NCI-H1436 (cell line): Measurements from ENCODE around the gene SUCO.
"Not testable (repeated sequence)": the region's sequence is repeated elsewhere in the genome, so short reads cannot be mapped to it uniquely, and the experiment has no call there.

Experiments used
- DNase-seq: peaks from one replicate; lab custom pipeline; 2025; lab: John Stamatoyannopoulos, UW

SUCO gene

DNA sequence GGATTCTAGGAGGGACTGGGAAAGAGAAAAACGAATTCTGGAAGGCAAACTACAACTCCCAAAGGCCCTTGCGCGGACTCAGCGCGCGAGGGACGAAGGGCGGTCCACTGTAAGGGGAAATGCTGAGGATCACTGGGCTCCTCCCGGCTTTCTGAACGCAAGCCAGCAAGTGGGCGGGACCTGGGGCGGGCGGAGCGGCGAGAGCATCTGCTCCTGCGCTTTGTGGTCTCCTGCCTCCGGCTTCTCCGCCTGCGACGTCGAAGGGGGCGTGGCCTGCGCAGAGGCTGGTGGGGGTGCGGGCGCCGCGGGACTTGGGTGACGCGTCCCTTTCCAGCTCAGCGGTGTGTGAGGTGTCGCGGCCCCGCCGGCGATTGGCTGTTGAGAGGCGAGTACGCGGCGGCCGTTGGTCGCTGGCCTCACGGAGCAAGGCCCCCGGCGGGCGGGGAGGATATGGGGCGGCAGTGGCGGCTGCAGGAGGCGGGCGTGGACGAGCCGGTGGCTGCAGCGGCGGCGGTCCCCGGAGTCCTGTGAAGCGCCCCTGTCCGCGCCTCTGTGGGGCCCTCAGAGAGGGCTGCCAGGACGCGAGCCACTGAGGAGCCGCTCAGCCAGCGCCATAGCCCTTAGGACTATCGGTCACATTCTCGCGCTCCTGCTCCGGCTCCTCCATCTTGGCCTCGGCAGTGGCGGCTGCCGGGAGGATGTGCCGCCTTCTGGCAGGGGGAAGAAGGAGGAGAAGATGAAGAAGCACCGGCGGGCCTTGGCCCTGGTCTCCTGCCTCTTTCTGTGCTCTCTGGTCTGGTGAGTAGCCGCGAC, at the start of gene SUCO:
Gene SUCO, plus strand, starts transcription at position 451 of the 813 bp plus-strand sequence. Its CDS starts 286 bp downstream, at position 737.
- peak; percentile 97 for DNase-seq

- no peak for DNase-seq
Observed at GRCh38 chr1:172483448-172483847, 49.5 kb upstream of the SUCO start.

DNA sequence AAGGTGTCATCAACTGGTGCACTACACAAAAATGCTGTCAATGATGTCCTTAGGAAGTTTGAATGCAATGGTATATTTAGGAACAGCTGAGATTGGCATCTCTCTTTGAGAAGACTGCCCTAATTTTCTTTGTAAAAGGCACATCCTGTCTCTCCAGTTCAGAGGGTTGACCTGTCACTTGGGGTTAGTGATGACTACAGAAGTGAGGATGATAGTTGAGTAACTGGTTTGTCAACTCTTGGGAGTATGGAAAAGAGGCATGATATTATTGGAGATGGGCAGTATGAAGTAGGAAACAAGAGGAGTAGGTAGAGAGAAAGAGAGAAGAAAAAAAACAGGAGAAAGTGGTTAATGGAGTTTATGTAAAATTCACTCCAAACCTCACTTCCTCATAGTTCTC, 48.7 kb upstream of the SUCO start:
- DNase-seq, result no peak

- DNase-seq, result no peak
Observed at GRCh38 chr1:172485626-172486025, 47.3 kb upstream of the SUCO start.

GRCh38 chr1:172486805-172487454, 46.0 kb upstream of the SUCO start:
- no peak for DNase-seq

- no peak for DNase-seq
Observed at GRCh38 chr1:172487550-172487949, 45.4 kb upstream of the SUCO start.

DNA sequence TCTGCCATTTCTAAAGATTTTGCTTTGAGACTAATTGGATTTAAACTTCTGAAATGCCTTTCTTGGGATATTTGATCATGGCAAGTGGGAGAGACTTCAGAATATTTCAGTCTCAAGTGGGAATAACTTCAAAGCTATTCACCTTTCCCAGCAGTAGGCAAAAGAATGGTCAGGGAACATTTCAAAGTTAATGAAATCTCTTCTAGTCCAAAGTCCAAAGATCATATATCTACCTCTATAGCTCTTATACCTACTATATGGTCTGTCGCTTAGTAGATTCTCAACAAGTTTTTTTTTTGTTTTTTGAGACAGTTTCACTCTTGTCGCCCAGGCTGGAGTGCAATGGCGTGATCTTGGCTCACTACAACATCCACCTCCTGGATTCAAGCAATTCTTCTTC, 44.6 kb upstream of the SUCO start:
- no peak for DNase-seq

GRCh38 chr1:172489847-172490246, 43.1 kb upstream of the SUCO start:
- no peak for DNase-seq

- DNase-seq, result no peak
Observed at GRCh38 chr1:172492421-172492820, 40.5 kb upstream of the SUCO start.

GRCh38 chr1:172494166-172494565, 38.8 kb upstream of the SUCO start:
- DNase-seq, result no peak

- DNase-seq, result not testable (repeated sequence)
Observed at GRCh38 chr1:172496127-172496526, 36.8 kb upstream of the SUCO start.

DNA sequence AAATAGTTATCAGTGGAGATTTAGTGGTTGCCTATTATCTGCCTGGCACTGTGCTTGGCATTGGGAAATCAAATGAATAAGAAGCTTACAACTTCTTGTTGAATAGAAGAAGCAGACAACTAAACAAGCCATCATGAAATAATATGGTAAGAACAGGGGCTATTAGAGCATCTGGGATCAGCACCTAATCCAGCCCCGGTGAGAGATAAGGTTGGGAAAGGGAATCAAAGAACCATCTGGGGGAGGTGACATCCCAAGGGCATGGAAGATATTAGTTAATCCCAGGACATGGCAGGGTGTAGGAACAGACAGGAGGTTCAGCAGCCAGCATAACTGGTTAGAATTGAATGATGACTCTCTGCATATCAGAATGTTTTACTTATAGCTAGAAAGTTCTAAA, 36.3 kb upstream of the SUCO start:
- no peak for DNase-seq

GRCh38 chr1:172497230-172497629, 35.7 kb upstream of the SUCO start:
- DNase-seq, result no peak

GRCh38 chr1:172498857-172499256, 34.1 kb upstream of the SUCO start:
- DNase-seq, result no peak

GRCh38 chr1:172499636-172500141, 33.3 kb upstream of the SUCO start:
- DNase-seq, result no peak

DNA sequence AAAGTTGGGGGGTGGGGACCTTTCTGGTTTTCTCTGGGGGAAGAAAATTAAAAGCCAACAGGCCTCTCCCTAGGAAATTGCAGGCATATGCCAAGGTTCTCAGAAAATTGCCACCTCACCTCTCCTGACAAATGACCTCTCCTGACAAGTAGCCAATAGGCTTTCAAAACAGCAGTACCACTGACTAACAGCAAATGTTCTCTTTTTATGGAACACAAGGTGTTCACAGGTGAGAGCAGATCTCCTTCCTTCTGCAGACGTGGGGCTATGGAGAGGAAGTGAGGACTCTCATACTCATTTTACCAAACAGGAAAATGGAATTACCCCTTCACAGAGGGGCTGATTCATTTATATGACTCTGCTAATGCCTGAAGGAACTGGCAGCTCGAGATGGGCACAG, 32.7 kb upstream of the SUCO start:
- DNase-seq, result no peak

DNA sequence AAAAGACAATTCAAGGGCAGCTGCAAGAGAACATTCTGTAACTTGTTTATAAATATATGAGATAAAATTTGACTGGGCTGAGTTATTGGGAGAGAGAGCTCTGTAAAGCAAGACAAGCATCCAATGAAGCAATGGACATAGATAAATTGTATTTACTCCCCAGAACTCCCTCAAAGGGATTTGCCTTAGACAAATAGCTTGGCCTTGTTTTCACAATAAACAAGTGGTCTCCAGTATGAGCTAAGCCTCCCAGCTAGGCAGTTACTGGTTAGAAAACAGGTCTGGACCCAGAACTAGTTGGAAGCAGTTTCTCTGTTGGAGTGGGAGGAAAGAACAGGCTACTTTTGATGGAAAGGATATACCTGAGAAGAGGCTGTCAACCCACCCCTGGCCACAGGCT, 25.2 kb upstream of the SUCO start:
- no peak for DNase-seq

DNA sequence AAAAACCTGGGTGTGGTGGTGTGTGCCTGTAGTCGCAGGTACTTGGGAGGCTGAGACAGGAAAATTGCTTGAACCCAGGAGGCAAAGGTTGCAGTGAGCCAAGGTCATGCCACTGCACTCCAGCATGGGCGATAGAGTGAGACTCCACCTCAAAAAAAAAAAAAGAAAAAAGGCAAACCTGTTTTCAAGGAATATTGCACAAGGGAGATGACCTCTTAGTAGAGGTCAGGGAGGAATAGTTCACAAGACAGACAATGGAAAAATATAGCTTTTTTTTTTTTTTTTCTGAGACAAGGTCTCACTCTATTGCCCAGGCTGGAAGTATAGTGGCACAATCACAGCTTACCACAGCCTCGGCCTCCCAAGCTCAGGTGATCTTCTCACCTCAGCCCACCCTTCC, 22.5 kb upstream of the SUCO start:
- DNase-seq, result no peak

- no peak for DNase-seq
Observed at GRCh38 chr1:172512591-172512990, 20.4 kb upstream of the SUCO start.

GRCh38 chr1:172513479-172513878, 19.5 kb upstream of the SUCO start:
- no peak for DNase-seq

DNA sequence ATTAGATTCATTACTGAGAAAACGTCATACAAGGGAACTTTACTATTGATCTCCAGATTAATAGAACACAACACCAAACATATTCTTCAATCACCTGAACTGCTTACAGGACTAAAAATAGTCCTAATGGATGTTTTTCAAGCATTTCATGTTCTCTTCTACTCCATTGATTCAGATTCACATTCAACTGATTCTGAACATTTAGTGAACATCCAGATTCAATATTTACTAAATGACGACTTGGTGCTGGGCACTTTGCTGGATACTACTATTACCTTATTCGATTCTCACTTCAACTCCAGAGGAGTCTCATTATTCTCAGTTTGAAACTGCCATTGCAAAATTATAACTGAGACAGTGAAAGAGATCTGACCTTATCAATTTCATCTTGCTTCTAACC, 18.8 kb upstream of the SUCO start:
- DNase-seq, result no peak

GRCh38 chr1:172515436-172515835, 17.5 kb upstream of the SUCO start:
- DNase-seq, result no peak

- no peak for DNase-seq
Observed at GRCh38 chr1:172515927-172516326, 17.0 kb upstream of the SUCO start.
